HG03378 (cell line): ENCODE measurements around the gene NFIA.

Experiments used
- ATAC-seq: cut with Tn5 transposase; IDR thresholded peaks from one replicate; pipeline ENCODE4 v1.9.1; 2021; ENCODE audit warnings: mild to moderate bottlenecking, moderate library complexity; ENCODE audit not compliant: unreplicated experiment

The NFIA gene

GRCh38 chr1:61149010-61149860 lies 66.9 kb downstream of the NFIA start:
- ATAC-seq, result no peak

GRCh38 chr1:61151565-61151964 lies 69.2 kb downstream of the NFIA start:
- ATAC-seq, result no peak

GRCh38 chr1:61152066-61152465 lies 69.7 kb downstream of the NFIA start:
- no peak for ATAC-seq

GRCh38 chr1:61152469-61153105 lies 70.2 kb downstream of the NFIA start:
- ATAC-seq, result no peak

GRCh38 chr1:61156576-61157467 lies 74.5 kb downstream of the NFIA start:
- no peak for ATAC-seq

GRCh38 chr1:61157468-61157987 lies 75.2 kb downstream of the NFIA start:
- no peak for ATAC-seq

- ATAC-seq, result no peak
Observed at GRCh38 chr1:61158591-61158990, 76.2 kb downstream of the NFIA start.

GRCh38 chr1:61160526-61160925 lies 78.2 kb downstream of the NFIA start:
- no peak for ATAC-seq

GRCh38 chr1:61162520-61163258 lies 80.3 kb downstream of the NFIA start:
- ATAC-seq, result no peak

GRCh38 chr1:61163355-61163754 lies 81.0 kb downstream of the NFIA start:
- no peak for ATAC-seq

GRCh38 chr1:61165402-61165801 lies 83.0 kb downstream of the NFIA start:
- ATAC-seq, result no peak

- no peak for ATAC-seq
Observed at GRCh38 chr1:61167309-61167708, 84.9 kb downstream of the NFIA start.

- ATAC-seq, result no peak
Observed at GRCh38 chr1:61169045-61169444, 86.7 kb downstream of the NFIA start.

GRCh38 chr1:61169634-61170033 lies 87.3 kb downstream of the NFIA start:
- ATAC-seq, result no peak

GRCh38 chr1:61170328-61171238 lies 88.2 kb downstream of the NFIA start:
- ATAC-seq, result no peak

GRCh38 chr1:61171346-61171745 lies 89.0 kb downstream of the NFIA start:
- ATAC-seq, result no peak

- no peak for ATAC-seq
Observed at GRCh38 chr1:61171974-61172373, 89.6 kb downstream of the NFIA start.

GRCh38 chr1:61173118-61173517 lies 90.8 kb downstream of the NFIA start:
- no peak for ATAC-seq

GRCh38 chr1:61174060-61174795 lies 91.9 kb downstream of the NFIA start:
- no peak for ATAC-seq
